T47D (cell line): ENCODE measurements around the gene SLC6A13.

Experiments used
- DNase-seq, 2 experiments: peaks; one replicate each; pipeline versions ENCODE4 v3.0.0 to v3.0.0-alpha.2; 2011 to 2012; ENCODE audit warnings: low read depth in 1 of 2, low spot score in 1 of 2
- JUND ChIP-seq: IDR thresholded peaks from 2 replicates; pipeline ENCODE4 v1.6.1; 2012; ENCODE audit warnings: low read depth
- in situ Hi-C: cut with HindIII; loops from 2 replicates; pipeline ENCODE4 v1.10.0; 2016; ENCODE audit warnings: low sequenced_read_pairs, low pct_unique_long_range_greater_than_20kb

SLC6A13 gene

GRCh38 chr12:256958-257357, 5.7 kb downstream of the SLC6A13 start:
- no peak for TF ChIP-seq JUND
- DNase-seq, result no peak
- in situ Hi-C loops, result no loop called here

- no peak for TF ChIP-seq JUND
- in situ Hi-C loops, result no loop called here
- DNase-seq, result no peak
These were observed 6.4 kb downstream of the SLC6A13 start for GRCh38 chr12:256225-256624.

- DNase-seq, result no peak
- TF ChIP-seq JUND, result no peak
- in situ Hi-C loops, result no loop called here
These were observed 7.7 kb downstream of the SLC6A13 start for GRCh38 chr12:254912-255311.

GRCh38 chr12:254039-254438, 8.6 kb downstream of the SLC6A13 start:
- no peak for DNase-seq
- in situ Hi-C loops, result no loop called here
- no peak for TF ChIP-seq JUND

- no peak for DNase-seq
- in situ Hi-C loops, result no loop called here
- TF ChIP-seq JUND, result no peak
These were observed 9.4 kb downstream of the SLC6A13 start for GRCh38 chr12:253116-253831.

GRCh38 chr12:252636-253035, 10.0 kb downstream of the SLC6A13 start:
- DNase-seq, result no peak
- no peak for TF ChIP-seq JUND
- in situ Hi-C loops, result no loop called here

GRCh38 chr12:247271-247670, 15.4 kb downstream of the SLC6A13 start:
- no peak for TF ChIP-seq JUND
- DNase-seq, result no peak
- in situ Hi-C loops, result no loop called here

GRCh38 chr12:243381-243780, 19.3 kb downstream of the SLC6A13 start:
- in situ Hi-C loops, result no loop called here
- DNase-seq, result no peak
- TF ChIP-seq JUND, result no peak

- no peak for TF ChIP-seq JUND
- no peak for DNase-seq
- in situ Hi-C loops, result no loop called here
These were observed 20.1 kb downstream of the SLC6A13 start for GRCh38 chr12:242496-242895.

GRCh38 chr12:241266-241665, 21.4 kb downstream of the SLC6A13 start:
- DNase-seq, result no peak
- in situ Hi-C loops, result no loop called here
- no peak for TF ChIP-seq JUND

GRCh38 chr12:240566-240965, 22.1 kb downstream of the SLC6A13 start:
- no peak for TF ChIP-seq JUND
- DNase-seq, result no peak
- in situ Hi-C loops, result no loop called here

GRCh38 chr12:238736-239398, 23.8 kb downstream of the SLC6A13 start:
- DNase-seq, result no peak
- in situ Hi-C loops, result no loop called here
- TF ChIP-seq JUND, result no peak

- no peak for DNase-seq
- no peak for TF ChIP-seq JUND
- in situ Hi-C loops, result no loop called here
These were observed 24.5 kb downstream of the SLC6A13 start for GRCh38 chr12:238116-238515.

- in situ Hi-C loops, result no loop called here
- no peak for DNase-seq
- no peak for TF ChIP-seq JUND
These were observed 25.4 kb downstream of the SLC6A13 start for GRCh38 chr12:237026-237815.
